MV-4-11 (cell line): ENCODE data around the gene DUSP16.

Experiments
- DNase-seq: peaks from one replicate; lab custom pipeline; 2025; lab: John Stamatoyannopoulos, UW

DUSP16 gene

GRCh38 chr12:12467688-12468261 is 94.9 kb downstream of the DUSP16 start:
- peak; percentile 95 for DNase-seq

- DNase-seq: peak; percentile 35
Measured at GRCh38 chr12:12467264-12467663, 95.4 kb downstream of the DUSP16 start.

- peak; percentile 3 for DNase-seq
Measured at GRCh38 chr12:12466157-12466556, 96.5 kb downstream of the DUSP16 start.

- DNase-seq: no peak
Measured at GRCh38 chr12:12465522-12465921, 97.1 kb downstream of the DUSP16 start.

GRCh38 chr12:12461923-12462315 is 100.7 kb downstream of the DUSP16 start:
- no peak for DNase-seq

GRCh38 chr12:12460935-12461922 is 101.4 kb downstream of the DUSP16 start:
- no peak for DNase-seq

- peak; percentile 79 for DNase-seq
Measured at GRCh38 chr12:12456637-12457036, 106.0 kb downstream of the DUSP16 start.

- no peak for DNase-seq
Measured at GRCh38 chr12:12454315-12454714, 108.3 kb downstream of the DUSP16 start.

- DNase-seq: no peak
Measured at GRCh38 chr12:12453635-12454034, 109.0 kb downstream of the DUSP16 start.

GRCh38 chr12:12452326-12452902 is 110.2 kb downstream of the DUSP16 start:
- DNase-seq: no peak

GRCh38 chr12:12451098-12451497 is 111.6 kb downstream of the DUSP16 start:
- DNase-seq: no peak

GRCh38 chr12:12450043-12450471 is 112.6 kb downstream of the DUSP16 start:
- no peak for DNase-seq

GRCh38 chr12:12449533-12450025 is 113.1 kb downstream of the DUSP16 start:
- DNase-seq: peak; percentile 87

- DNase-seq: no peak
Measured at GRCh38 chr12:12447837-12448236, 114.8 kb downstream of the DUSP16 start.

- DNase-seq: peak; percentile 14
Measured at GRCh38 chr12:12447236-12447635, 115.4 kb downstream of the DUSP16 start.

- DNase-seq: peak; percentile 27
Measured at GRCh38 chr12:12446786-12447185, 115.9 kb downstream of the DUSP16 start.

GRCh38 chr12:12445882-12446181 is 116.8 kb downstream of the DUSP16 start:
- DNase-seq: no peak

GRCh38 chr12:12445165-12445881 is 117.3 kb downstream of the DUSP16 start:
- no peak for DNase-seq

- no peak for DNase-seq
Measured at GRCh38 chr12:12443431-12443878, 119.2 kb downstream of the DUSP16 start.

- DNase-seq: peak; percentile 17
Measured at GRCh38 chr12:12442548-12443071, 120.1 kb downstream of the DUSP16 start.

GRCh38 chr12:12441843-12442461 is 120.7 kb downstream of the DUSP16 start:
- DNase-seq: peak; percentile 58
